HCT116 (cell line): ENCODE results near the gene RAB3C. TPM values are rescaled to one million over a fixed set of nuclear protein-coding genes. Genes with fewer than 3 reads are reported as not detected.

Experiments used
- ATAC-seq: fragments of 200-7000 bp; cut with Tn5 transposase; 2 replicates; pipeline ENCODE4 v1.9.1; 2020; ENCODE audit warnings: mild to moderate bottlenecking, moderate library complexity
- BruUV-seq: library from RNA; stranded (reverse); fragments of 400-500 nt; replicated peaks from 2 replicates; lab custom pipeline; 2021; lab: Mats Ljungman, UMichigan
- CTCF ChIA-PET: fragments of 300-600 bp; sonication (Branson Sonifier 250); formaldehyde crosslinking; loops from one replicate; lab custom pipeline; 2021; ENCODE audit warnings: antibody characterized with exemption; lab: Charles Lee
- POLR2A ChIA-PET: fragments of 300-600, 350-600 bp; sonication (Branson Sonifier 250); formaldehyde crosslinking; loops from one replicate; lab custom pipeline; 2021; ENCODE audit warnings: antibody characterized with exemption; lab: Charles Lee
- RAD21 ChIA-PET, 2 experiments: fragments of 300-600 bp; sonication (Branson Sonifier 250); formaldehyde crosslinking; loops; one replicate each; lab custom pipeline; 2023; ENCODE audit warnings: low total read pairs in 2 of 2; ENCODE audit not compliant: uncharacterized antibody in 2 of 2, unreplicated experiment in 2 of 2, low non-redundant PET in 1 of 2; lab: Charles Lee
- DNase-seq: peaks from one replicate; pipeline ENCODE4 v3.0.0-alpha.2; 2010; ENCODE audit warnings: low read depth, low spot score
- H2AFZ ChIP-seq: fragments of 200-600 bp; shearing (Covaris generic), sonication (generic); 2 replicates; pipeline ENCODE4 v1.6.1; 2017; ENCODE audit warnings: low read depth, mixed run types, mixed read lengths, antibody characterized with exemption, low read length; ENCODE audit not compliant: poor library complexity, severe bottlenecking
- H3K27ac ChIP-seq: 2 replicates; pipeline ENCODE4 v1.5.1; 2012; ENCODE audit warnings: low read depth, low read length
- H3K27me3 ChIP-seq: fragments of 200-600 bp; sonication (generic); 2 replicates; pipeline ENCODE4 v1.6.1; 2016; ENCODE audit warnings: mixed run types, low read length, mixed read lengths; ENCODE audit not compliant: insufficient read depth
- H3K36me3 ChIP-seq, 2 experiments: fragments of 200-500 bp in 1 of 2; fragments of 200-600 bp in 1 of 2; sonication (Bioruptor generic) in 1 of 2; sonication (generic) in 1 of 2; 2 replicates each; pipeline versions ENCODE4 v1.5.1 to v1.6.1; 2014 to 2016; ENCODE audit warnings: low read length in 2 of 2, inconsistent platforms in 1 of 2, mixed read lengths in 1 of 2, mixed run types in 1 of 2; ENCODE audit not compliant: insufficient read depth in 2 of 2, control insufficient read depth in 1 of 2
- H3K4me1 ChIP-seq, 2 experiments: fragments of 200-600 bp in 1 of 2; sonication (generic) in 1 of 2; 2 replicates each; pipeline versions ENCODE4 v1.5.1 to v1.6.1; 2012 to 2017; ENCODE audit warnings: low read length in 2 of 2, inconsistent platforms in 1 of 2, mild to moderate bottlenecking in 1 of 2, mixed read lengths in 1 of 2, mixed run types in 1 of 2, moderate library complexity in 1 of 2; ENCODE audit not compliant: insufficient read depth in 2 of 2, control insufficient read depth in 1 of 2
- H3K4me2 ChIP-seq: fragments of 200-600 bp; sonication (generic); 2 replicates; pipeline ENCODE4 v1.6.1; 2017; ENCODE audit warnings: mixed run types, low read length, mixed read lengths
- H3K4me3 ChIP-seq, 2 experiments: fragments of 200-600 bp in 1 of 2; sonication (generic) in 1 of 2; replicated peaks in 1 of 2; 2 replicates each; pipeline ENCODE4 v1.5.1; 2011 to 2016; ENCODE audit warnings: low read length in 2 of 2, control low read depth in 1 of 2, low read depth in 1 of 2, mild to moderate bottlenecking in 1 of 2, mixed read lengths in 1 of 2, mixed run types in 1 of 2
- H3K79me2 ChIP-seq: fragments of 200-600 bp; sonication (generic); 2 replicates; pipeline ENCODE4 v1.6.1; 2017; ENCODE audit warnings: mild to moderate bottlenecking, mixed run types, low read length, moderate library complexity, mixed read lengths; ENCODE audit not compliant: insufficient read depth
- H3K9ac ChIP-seq: fragments of 200-600 bp; sonication (generic); 2 replicates; pipeline ENCODE4 v1.6.1; 2016; ENCODE audit warnings: low read length, mixed read lengths
- H3K9me2 ChIP-seq: fragments of 200-600 bp; sonication (generic), shearing (Covaris generic); 2 replicates; pipeline ENCODE4 v1.6.1; 2017; ENCODE audit warnings: mixed run types, mild to moderate bottlenecking, moderate library complexity; ENCODE audit not compliant: insufficient read depth
- H3K9me3 ChIP-seq, 2 experiments: fragments of 200-500 bp in 1 of 2; fragments of 200-600 bp in 1 of 2; sonication (Bioruptor generic) in 1 of 2; sonication (generic) in 1 of 2; 2 replicates each; pipeline ENCODE4 v1.6.1; 2014 to 2017; ENCODE audit warnings: low read length in 2 of 2, mixed read lengths in 2 of 2, inconsistent platforms in 1 of 2, low read depth in 1 of 2, mild to moderate bottlenecking in 1 of 2, mixed run types in 1 of 2, moderate library complexity in 1 of 2; ENCODE audit not compliant: control insufficient read depth in 1 of 2, insufficient read depth in 1 of 2
- H4K20me1 ChIP-seq: fragments of 200-600 bp; sonication (generic), shearing (Covaris generic); 2 replicates; pipeline ENCODE4 v1.6.1; 2017; ENCODE audit warnings: mixed run types, mild to moderate bottlenecking, moderate library complexity; ENCODE audit not compliant: insufficient read depth
- ATF3 ChIP-seq: IDR thresholded peaks from 2 replicates; pipeline ENCODE4 v1.6.1; 2012
- CEBPB ChIP-seq: IDR thresholded peaks from 2 replicates; pipeline ENCODE4 v1.6.1; 2012; ENCODE audit warnings: low read depth
- CTCF ChIP-seq, 3 experiments: fragments of 200-600 bp in 1 of 3; sonication (generic) in 1 of 3; IDR thresholded peaks in 2 of 3; conservative IDR thresholded peaks in 1 of 3; 2 replicates each; pipeline ENCODE4 v1.5.1; 2012 to 2017; ENCODE audit warnings: low read depth in 2 of 3, low read length in 2 of 3, antibody characterized with exemption in 1 of 3, borderline replicate concordance in 1 of 3, control low read depth in 1 of 3, mild to moderate bottlenecking in 1 of 3, mixed read lengths in 1 of 3, mixed run types in 1 of 3, moderate library complexity in 1 of 3; ENCODE audit not compliant: insufficient read depth in 1 of 3
- EGR1 ChIP-seq: IDR thresholded peaks from 2 replicates; pipeline ENCODE4 v1.6.1; 2012; ENCODE audit warnings: low read depth
- ELF1 ChIP-seq: IDR thresholded peaks from 2 replicates; pipeline ENCODE4 v1.6.1; 2012; ENCODE audit warnings: low read depth, borderline replicate concordance
- EZH2 ChIP-seq: fragments of 200-600 bp; sonication (generic); IDR thresholded peaks from 2 replicates; pipeline ENCODE4 v1.6.1; 2017; ENCODE audit warnings: antibody characterized with exemption, mixed run types
- EZH2phosphoT487 ChIP-seq: fragments of 200-600 bp; IDR thresholded peaks from 2 replicates; pipeline ENCODE4 v1.6.1; 2018; ENCODE audit warnings: antibody characterized with exemption, borderline replicate concordance
- JUND ChIP-seq: IDR thresholded peaks from 2 replicates; pipeline ENCODE4 v1.6.1; 2012
- POLR2A ChIP-seq: IDR thresholded peaks from 2 replicates; pipeline ENCODE4 v1.7.0; 2011; ENCODE audit warnings: borderline replicate concordance; ENCODE audit not compliant: insufficient read depth, insufficient read length; ENCODE audit errors: extremely low read depth
- POLR2AphosphoS5 ChIP-seq: IDR thresholded peaks from 2 replicates; pipeline ENCODE4 v1.6.1; 2011; ENCODE audit warnings: mild to moderate bottlenecking, low read depth, low read length, moderate library complexity
- RAD21 ChIP-seq: IDR thresholded peaks from 2 replicates; pipeline ENCODE4 v1.6.1; 2012; ENCODE audit warnings: low read depth, mild to moderate bottlenecking
- SIN3A ChIP-seq: IDR thresholded peaks from 2 replicates; pipeline ENCODE4 v1.6.1; 2012; ENCODE audit warnings: low read depth
- SP1 ChIP-seq: IDR thresholded peaks from 2 replicates; pipeline ENCODE4 v1.6.1; 2012; ENCODE audit warnings: low read depth
- TCF7L2 ChIP-seq: IDR thresholded peaks from 2 replicates; pipeline ENCODE4 v1.7.0; 2011; ENCODE audit warnings: borderline replicate concordance, inconsistent platforms; ENCODE audit not compliant: insufficient read depth, insufficient read length; ENCODE audit errors: extremely low read depth
- YY1 ChIP-seq: IDR thresholded peaks from 2 replicates; pipeline ENCODE4 v1.6.1; 2011; ENCODE audit warnings: low read length, low read depth, moderate library complexity, mild to moderate bottlenecking; ENCODE audit not compliant: insufficient replicate concordance; ENCODE audit errors: extremely low read depth
- ZFX ChIP-seq: fragments of 450-650 bp; IDR thresholded peaks from 2 replicates; pipeline ENCODE4 v1.6.1; 2017
- ZNF274 ChIP-seq: fragments of 200-500 bp; sonication (Bioruptor generic); IDR thresholded peaks from 2 replicates; pipeline ENCODE4 v1.6.1; 2014; ENCODE audit warnings: mild to moderate bottlenecking, low read depth, low read length, inconsistent platforms
- intact Hi-C: fragments of 100-400 bp; cut with micrococcal nuclease; formaldehyde crosslinking; loops from 2 replicates; pipeline ENCODE4 v1.10.0; 2022
- total RNA-seq: library from RNA; stranded (reverse); gene quantifications from one replicate; pipeline ENCODE4 v1.2.1, GENCODE V29; 2021; ENCODE audit not compliant: unreplicated experiment
- TF ChIP-seq, protein P1 (sequence below): IDR thresholded peaks from 2 replicates; pipeline ENCODE4 v1.6.1; 2012
- TF ChIP-seq, protein P2 (sequence below): IDR thresholded peaks from 2 replicates; pipeline ENCODE4 v1.6.1; 2011; ENCODE audit warnings: mild to moderate bottlenecking, low read length, moderate library complexity; ENCODE audit not compliant: insufficient replicate concordance; ENCODE audit errors: extremely low read depth

Gene RAB3C
- total RNA-seq, 1 experiment from 2014 or later = not detected

GRCh38 chr5:58717303-58718007, 134.6 kb downstream of the RAB3C start:
- intact Hi-C loops = loop anchor here (10.0 kb wide), 1 partner anchor 223 kb away; the partner anchor contains the start of gene GAPT
- no peaks in the 10 kb centered on the region for H3K79me2 ChIP-seq
- no peak overlapping the region for H2AFZ ChIP-seq
- RAD21 ChIA-PET = no interaction called here
- no peak overlapping the region for H3K9ac ChIP-seq
- no peak overlapping the region for H3K4me3 ChIP-seq
- TF ChIP-seq JUND (no peak), CEBPB (no peak), ZFX (no peak), EGR1 (no peak), ELF1 (no peak), ATF3 (no peak), POLR2A (no peak), ZNF274 (no peak), RAD21 (no peak; the same call in 1 of the 2 replicates), CTCF (IDR thresholded peaks at IDR 0.05 in 2 of 3, conservative IDR thresholded peaks at IDR 0.05 in 1 of 3; ENCODE audit: borderline replicate concordance in 1 of 3, insufficient read depth in 1 of 3, low read depth in 2 of 3, low read length in 2 of 3) (no peak), TCF7L2 (no peak), SIN3A (no peak), EZH2phosphoT487 (no peak), SP1 (no peak), YY1 (no peak), EZH2 (no peak), POLR2AphosphoS5 (no peak)
- TF ChIP-seq, protein P1, sequence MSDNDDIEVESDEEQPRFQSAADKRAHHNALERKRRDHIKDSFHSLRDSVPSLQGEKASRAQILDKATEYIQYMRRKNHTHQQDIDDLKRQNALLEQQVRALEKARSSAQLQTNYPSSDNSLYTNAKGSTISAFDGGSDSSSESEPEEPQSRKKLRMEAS = no peak
- TF ChIP-seq, protein P2, sequence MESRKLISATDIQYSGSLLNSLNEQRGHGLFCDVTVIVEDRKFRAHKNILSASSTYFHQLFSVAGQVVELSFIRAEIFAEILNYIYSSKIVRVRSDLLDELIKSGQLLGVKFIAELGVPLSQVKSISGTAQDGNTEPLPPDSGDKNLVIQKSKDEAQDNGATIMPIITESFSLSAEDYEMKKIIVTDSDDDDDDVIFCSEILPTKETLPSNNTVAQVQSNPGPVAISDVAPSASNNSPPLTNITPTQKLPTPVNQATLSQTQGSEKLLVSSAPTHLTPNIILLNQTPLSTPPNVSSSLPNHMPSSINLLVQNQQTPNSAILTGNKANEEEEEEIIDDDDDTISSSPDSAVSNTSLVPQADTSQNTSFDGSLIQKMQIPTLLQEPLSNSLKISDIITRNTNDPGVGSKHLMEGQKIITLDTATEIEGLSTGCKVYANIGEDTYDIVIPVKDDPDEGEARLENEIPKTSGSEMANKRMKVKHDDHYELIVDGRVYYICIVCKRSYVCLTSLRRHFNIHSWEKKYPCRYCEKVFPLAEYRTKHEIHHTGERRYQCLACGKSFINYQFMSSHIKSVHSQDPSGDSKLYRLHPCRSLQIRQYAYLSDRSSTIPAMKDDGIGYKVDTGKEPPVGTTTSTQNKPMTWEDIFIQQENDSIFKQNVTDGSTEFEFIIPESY = no peak
- H4K20me1 ChIP-seq = no peaks in the 10 kb centered on the region
- H3K4me2 ChIP-seq = no peak overlapping the region
- H3K27ac ChIP-seq = no peak overlapping the region
- peaks cover 4% of the 10 kb centered on the region; the same call in 1 of the 2 replicates for H3K27me3 ChIP-seq
- DNase-seq (no peak), ATAC-seq (no peak)
- H3K9me3 ChIP-seq = no peaks in the 10 kb centered on the region; a peak in 1 of 4 replicates
- POLR2A ChIA-PET = no interaction called here
- no peaks in the 10 kb centered on the region for H3K36me3 ChIP-seq
- no peaks in the 10 kb centered on the region for H3K9me2 ChIP-seq
- no TSS peak for BruUV-seq
- CTCF ChIA-PET = no interaction called here
- H3K4me1 ChIP-seq = no peaks in the 10 kb centered on the region
